Chondrocyte (in vitro differentiated cells): ENCODE data around the gene DUSP16. TPM values are rescaled to one million over a fixed set of nuclear protein-coding genes. Genes with fewer than 3 reads are reported as not detected.

ENCODE experiments used
- DNase-seq: peaks from one replicate; pipeline ENCODE4 v3.0.0; 2021; ENCODE audit warnings: mixed read lengths, low spot score
- H3K27ac Mint-ChIP-seq: one replicate; pipeline ENCODE4 v1.8.0; 2021; ENCODE audit warnings: mild to moderate bottlenecking, moderate library complexity, mixed read lengths; ENCODE audit not compliant: unreplicated experiment
- H3K27me3 Mint-ChIP-seq: 2 replicates; pipeline ENCODE4 v1.8.0; 2021; ENCODE audit warnings: low read depth, mixed read lengths
- H3K36me3 Mint-ChIP-seq: 2 replicates; pipeline ENCODE4 v1.8.0; 2021; ENCODE audit warnings: low read depth, mixed read lengths
- H3K4me1 Mint-ChIP-seq: 2 replicates; pipeline ENCODE4 v1.8.0; 2021; ENCODE audit warnings: low read depth, mild to moderate bottlenecking, mixed read lengths
- H3K4me3 Mint-ChIP-seq: one replicate; pipeline ENCODE4 v1.8.0; 2021; ENCODE audit warnings: mild to moderate bottlenecking, moderate library complexity, mixed read lengths; ENCODE audit not compliant: unreplicated experiment
- H3K9me3 Mint-ChIP-seq: 2 replicates; pipeline ENCODE4 v1.8.0; 2021; ENCODE audit warnings: low read depth, mixed read lengths
- CTCF ChIP-seq: fragments of 200-600 bp; sonication (generic); IDR thresholded peaks from 2 replicates; pipeline ENCODE4 v1.5.0; 2021; ENCODE audit warnings: antibody characterized with exemption, mild to moderate bottlenecking, moderate library complexity
- total RNA-seq: library from RNA; stranded (reverse); gene quantifications from 3 replicates; pipeline ENCODE4 v1.2.1, GENCODE V29; 2021

The DUSP16 gene
- total RNA-seq, 1 donor from 2014 or later, result 13.7 TPM

- H3K4me3 Mint-ChIP-seq, result no peak overlapping the region
- no peak for TF ChIP-seq CTCF
- H3K27me3 Mint-ChIP-seq, result no peaks in the 10 kb centered on the region
- H3K27ac Mint-ChIP-seq, result peak overlapping the region; percentile 82
- H3K9me3 Mint-ChIP-seq, result no peaks in the 10 kb centered on the region
- peaks cover 33% of the 10 kb centered on the region for H3K4me1 Mint-ChIP-seq
- DNase-seq, result no peak
- peaks cover 3% of the 10 kb centered on the region for H3K36me3 Mint-ChIP-seq
Measured at GRCh38 chr12:12533238-12533829, 29.3 kb downstream of the DUSP16 start.

- H3K27me3 Mint-ChIP-seq, result no peaks in the 10 kb centered on the region
- H3K9me3 Mint-ChIP-seq, result no peaks in the 10 kb centered on the region
- no peak overlapping the region for H3K4me3 Mint-ChIP-seq
- peaks cover 33% of the 10 kb centered on the region for H3K4me1 Mint-ChIP-seq
- H3K36me3 Mint-ChIP-seq, result peaks cover 3% of the 10 kb centered on the region
- H3K27ac Mint-ChIP-seq, result no peak overlapping the region
- DNase-seq, result no peak
- TF ChIP-seq CTCF, result no peak
Measured at GRCh38 chr12:12531194-12531593, 31.5 kb downstream of the DUSP16 start.

GRCh38 chr12:12529783-12530421 is 32.8 kb downstream of the DUSP16 start:
- no peak overlapping the region for H3K4me3 Mint-ChIP-seq
- TF ChIP-seq CTCF, result no peak
- H3K27ac Mint-ChIP-seq, result no peak overlapping the region

DNA sequence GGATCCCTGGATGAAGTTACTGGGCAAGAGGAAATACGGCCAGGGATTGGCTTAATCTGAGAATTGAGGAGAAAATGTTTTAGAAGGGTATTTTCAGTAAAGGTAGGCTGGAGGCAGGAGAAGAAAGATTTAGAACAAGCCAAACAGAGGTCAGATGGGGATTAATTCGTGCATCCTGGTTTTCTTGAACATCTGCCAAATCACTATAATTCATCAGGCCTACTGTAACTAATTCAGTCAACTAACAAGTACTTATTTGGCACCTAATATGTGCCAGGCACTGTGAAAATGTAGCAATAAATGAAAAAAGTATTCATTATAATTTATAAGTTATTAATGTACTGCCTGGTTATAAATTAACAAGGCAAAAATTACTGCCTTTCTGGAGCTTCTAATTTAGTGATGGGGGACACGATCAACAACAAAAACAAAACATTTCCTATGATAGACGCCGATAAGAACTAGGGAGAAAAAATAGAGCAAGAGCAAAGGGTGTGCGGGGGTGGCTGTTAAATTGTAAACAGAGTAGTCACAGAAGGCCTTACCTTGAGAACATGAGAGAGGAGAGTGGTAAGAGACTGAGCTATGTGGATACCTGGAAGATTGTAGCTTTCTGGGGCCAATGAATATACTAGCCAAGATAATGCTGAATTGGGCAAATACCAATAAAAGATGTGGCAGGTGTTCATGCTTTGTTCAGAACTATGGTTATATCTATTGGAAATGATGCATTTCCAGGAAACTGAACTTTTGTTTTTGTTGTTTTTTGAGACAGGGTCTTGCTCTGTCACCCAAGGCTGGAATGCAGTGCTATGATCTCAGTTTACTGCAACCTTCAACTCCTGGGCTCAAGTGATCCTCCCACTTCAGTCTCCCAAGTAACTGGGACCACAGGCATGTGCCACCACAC is 34.0 kb downstream of the DUSP16 start:
- no peak for DNase-seq
- Mint-ChIP-seq H3K4me1 (peaks cover 20% of the 10 kb centered on the region), H3K36me3 (peaks cover 3% of the 10 kb centered on the region), H3K4me3 (no peak overlapping the region), H3K27ac (no peak overlapping the region), H3K9me3 (no peaks in the 10 kb centered on the region), H3K27me3 (no peaks in the 10 kb centered on the region)
- no peak for TF ChIP-seq CTCF

More at GRCh38 chr12:12529783-12530421, 32.8 kb downstream of the DUSP16 start:
- Mint-ChIP-seq H3K4me1 (peaks cover 33% of the 10 kb centered on the region), H3K27me3 (no peaks in the 10 kb centered on the region), H3K9me3 (no peaks in the 10 kb centered on the region), H3K36me3 (peaks cover 3% of the 10 kb centered on the region)
- no peak for DNase-seq

DNA sequence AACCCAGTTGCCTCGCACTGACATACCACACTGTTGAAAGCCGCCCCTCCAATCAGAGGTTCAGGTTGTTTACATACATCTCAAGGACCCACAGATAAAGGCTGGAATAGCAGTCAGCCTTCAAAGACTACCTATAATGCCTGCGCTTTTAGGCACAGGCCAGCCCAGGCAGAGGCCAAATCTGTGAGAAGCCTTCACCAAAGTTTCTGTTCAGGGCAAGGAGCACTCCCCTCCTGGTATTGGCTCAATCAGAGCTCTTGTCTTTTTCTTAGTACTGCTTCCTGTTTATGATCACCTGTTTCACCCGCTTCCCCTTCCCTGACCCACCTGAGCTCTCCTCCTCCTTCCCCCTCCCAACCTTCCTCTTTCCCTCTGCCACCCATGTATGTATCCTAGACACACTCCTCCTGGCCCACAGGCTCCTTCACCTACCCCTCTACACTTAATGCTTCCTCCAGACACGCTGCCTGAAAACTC is 34.8 kb downstream of the DUSP16 start:
- DNase-seq, result no peak
- Mint-ChIP-seq H3K27ac (no peak overlapping the region), H3K4me3 (no peak overlapping the region), H3K36me3 (peaks cover 3% of the 10 kb centered on the region), H3K9me3 (no peaks in the 10 kb centered on the region), H3K27me3 (no peaks in the 10 kb centered on the region), H3K4me1 (peaks cover 14% of the 10 kb centered on the region)
- no peak for TF ChIP-seq CTCF
